Measurements from ENCODE around the gene C6orf47. TPM values are rescaled to one million over a fixed set of nuclear protein-coding genes. Genes with fewer than 3 reads are reported as not detected.

The C6orf47 gene
- polyA plus RNA-seq, 1 experiment, result 10.2 TPM

GRCh38 chr6:31691564-31692108 is 31.1 kb upstream of the C6orf47 start:
- no peak overlapping the region for H3K27ac ChIP-seq (ENCODE audit: low read depth, low read length)
- no peaks in the 10 kb centered on the region for H3K9me3 ChIP-seq (ENCODE audit: control insufficient read depth, insufficient read depth, low read length)
- no peak overlapping the region for H3K4me3 ChIP-seq (ENCODE audit: low read depth, low read length)
- DNase-seq (ENCODE audit: low read depth, low spot score), result no peak
- POLR2A ChIA-PET, result no interaction called here
- no peaks in the 10 kb centered on the region for H3K27me3 ChIP-seq (ENCODE audit: control insufficient read depth, insufficient read depth, low read length)
- no peak for TF ChIP-seq CTCF (IDR thresholded peaks at IDR 0.05; ENCODE audit: low read depth, low read length)
- CTCF ChIA-PET, result interaction anchor here (0.6 to 2.4 kb wide), 2 partner anchors 11 to 12 kb away, joined by 3 to 7 read pairs; partner anchors contain the start of genes ABHD16A and LY6G5C

GRCh38 chr6:31691078-31691463 is 30.5 kb upstream of the C6orf47 start:
- no peak for TF ChIP-seq CTCF (IDR thresholded peaks at IDR 0.05; ENCODE audit: low read depth, low read length)
- CTCF ChIA-PET, result interaction anchor here (0.6 to 2.4 kb wide), 4 partner anchors 9 to 116 kb away, joined by 3 to 7 read pairs (median 4); partner anchors contain the start of genes LSM2, LY6G5B and LY6G5C
- Histone ChIP-seq H3K4me3 (ENCODE audit: low read depth, low read length) (no peak overlapping the region), H3K27ac (ENCODE audit: low read depth, low read length) (no peak overlapping the region), H3K9me3 (ENCODE audit: control insufficient read depth, insufficient read depth, low read length) (no peaks in the 10 kb centered on the region), H3K27me3 (ENCODE audit: control insufficient read depth, insufficient read depth, low read length) (no peaks in the 10 kb centered on the region)
- POLR2A ChIA-PET, result interaction anchor here (1.2 kb wide), 1 partner anchor 136 kb away, joined by 3 read pairs; the partner anchor contains the start of gene HSPA1B
- no peak for DNase-seq (ENCODE audit: low read depth, low spot score)

- H3K27ac ChIP-seq (ENCODE audit: low read depth, low read length), result no peak overlapping the region
- no peaks in the 10 kb centered on the region for H3K9me3 ChIP-seq (ENCODE audit: control insufficient read depth, insufficient read depth, low read length)
- no peak overlapping the region for H3K4me3 ChIP-seq (ENCODE audit: low read depth, low read length)
- TF ChIP-seq CTCF (IDR thresholded peaks at IDR 0.05; ENCODE audit: low read depth, low read length), result no peak
- CTCF ChIA-PET, result interaction anchor here (0.6 to 2.4 kb wide), 5 partner anchors 9 to 140 kb away, joined by 3 to 7 read pairs (median 4); partner anchors contain the start of genes LSM2, LY6G5B and LY6G5C
- POLR2A ChIA-PET, result interaction anchor here (1.2 kb wide), 1 partner anchor 137 kb away, joined by 3 read pairs; the partner anchor contains the start of gene HSPA1B
- no peak for DNase-seq (ENCODE audit: low read depth, low spot score)
- H3K27me3 ChIP-seq (ENCODE audit: control insufficient read depth, insufficient read depth, low read length), result no peaks in the 10 kb centered on the region
Observed at GRCh38 chr6:31690231-31691077, 29.9 kb upstream of the C6orf47 start.

- no peak overlapping the region for H3K27ac ChIP-seq (ENCODE audit: low read depth, low read length)
- H3K4me3 ChIP-seq (ENCODE audit: low read depth, low read length), result no peak overlapping the region
- peak; percentile 46 for TF ChIP-seq CTCF (IDR thresholded peaks at IDR 0.05; ENCODE audit: low read depth, low read length)
- no peak for DNase-seq (ENCODE audit: low read depth, low spot score)
- ChIA-PET POLR2A (interaction anchor here (1.2 kb wide), 1 partner anchor 138 kb away, joined by 3 read pairs; the partner anchor contains the start of gene HSPA1B), CTCF (interaction anchor here (1.1 to 2.4 kb wide), 2 partner anchors 8 to 141 kb away, joined by 6 to 7 read pairs; partner anchors contain the start of gene LY6G5C)
- H3K9me3 ChIP-seq (ENCODE audit: control insufficient read depth, insufficient read depth, low read length), result no peaks in the 10 kb centered on the region
- no peaks in the 10 kb centered on the region for H3K27me3 ChIP-seq (ENCODE audit: control insufficient read depth, insufficient read depth, low read length)
Observed at GRCh38 chr6:31689249-31690110, 28.9 kb upstream of the C6orf47 start.
